Panc1 (cell line): ENCODE results near the gene RASA4B. TPM values are rescaled to one million over a fixed set of nuclear protein-coding genes. Genes with fewer than 3 reads are reported as not detected.

Experiments used
- ATAC-seq: fragments of 200-7000 bp; cut with Tn5 transposase; 2 replicates; pipeline ENCODE4 v1.9.1; 2020; ENCODE audit warnings: mild to moderate bottlenecking, moderate library complexity
- BruUV-seq: library from RNA; stranded (reverse); fragments of 400-500 nt; replicated peaks from 2 replicates; lab custom pipeline; 2021; lab: Mats Ljungman, UMichigan
- CTCF ChIA-PET: fragments of 300-600 bp; sonication (Branson Sonifier 250); formaldehyde crosslinking; loops from one replicate; lab custom pipeline; 2022; ENCODE audit warnings: antibody characterized with exemption; lab: Charles Lee
- POLR2A ChIA-PET: fragments of 300-600 bp; sonication (Branson Sonifier 250); formaldehyde crosslinking; loops from one replicate; lab custom pipeline; 2022; ENCODE audit warnings: antibody characterized with exemption; lab: Charles Lee
- DNase-seq: peaks from one replicate; pipeline ENCODE4 v3.0.0-alpha.2; 2010; ENCODE audit warnings: low read depth, low spot score
- H3K27ac ChIP-seq: 2 replicates; pipeline ENCODE4 v1.5.1; 2011; ENCODE audit warnings: mild to moderate bottlenecking, low read length, inconsistent platforms
- H3K27me3 ChIP-seq: fragments of 200-500 bp; sonication (Bioruptor generic); 2 replicates; pipeline ENCODE4 v1.6.0; 2014; ENCODE audit warnings: low read length, inconsistent platforms; ENCODE audit not compliant: control insufficient read depth, insufficient read depth
- H3K36me3 ChIP-seq: fragments of 200-500 bp; sonication (Bioruptor generic); 2 replicates; pipeline ENCODE4 v1.5.1; 2014; ENCODE audit warnings: inconsistent platforms, mild to moderate bottlenecking, low read length, moderate library complexity; ENCODE audit not compliant: control insufficient read depth, insufficient read depth
- H3K4me1 ChIP-seq: 2 replicates; pipeline ENCODE4 v1.5.1; 2011; ENCODE audit warnings: inconsistent platforms, mild to moderate bottlenecking, low read length, moderate library complexity; ENCODE audit not compliant: control insufficient read depth, insufficient read depth
- H3K4me3 ChIP-seq, 2 experiments: 2 replicates each; pipeline ENCODE4 v1.5.1; 2011 to 2012; ENCODE audit warnings: low read depth in 2 of 2, low read length in 2 of 2, mild to moderate bottlenecking in 2 of 2, inconsistent platforms in 1 of 2, moderate library complexity in 1 of 2
- H3K9me3 ChIP-seq: fragments of 200-500 bp; sonication (Bioruptor generic); 2 replicates; pipeline ENCODE4 v1.5.1; 2014; ENCODE audit warnings: low read depth, mild to moderate bottlenecking, inconsistent platforms, low read length, moderate library complexity; ENCODE audit not compliant: control insufficient read depth, insufficient read depth
- POLR2AphosphoS5 ChIP-seq: IDR thresholded peaks from 2 replicates; pipeline ENCODE4 v1.6.1; 2012; ENCODE audit warnings: mild to moderate bottlenecking, low read depth, low read length, moderate library complexity
- SIN3A ChIP-seq: IDR thresholded peaks from 2 replicates; pipeline ENCODE4 v1.6.1; 2012; ENCODE audit warnings: low read depth, mild to moderate bottlenecking, low read length, moderate library complexity, borderline replicate concordance; ENCODE audit not compliant: insufficient read depth
- TCF7L2 ChIP-seq: IDR thresholded peaks from 2 replicates; pipeline ENCODE4 v1.6.1; 2011; ENCODE audit warnings: mild to moderate bottlenecking, low read depth, low read length, inconsistent platforms
- in situ Hi-C: cut with HindIII; loops from 2 replicates; pipeline ENCODE4 v1.10.0; 2016; ENCODE audit warnings: low sequenced_read_pairs, low pct_unique_long_range_greater_than_20kb
- intact Hi-C: fragments of 100-400 bp; cut with micrococcal nuclease; formaldehyde crosslinking; loops from one replicate; pipeline ENCODE4 v1.10.0; 2022; ENCODE audit not compliant: unreplicated experiment
- total RNA-seq: library from RNA; stranded (reverse); gene quantifications from one replicate; pipeline ENCODE4 v1.2.1, GENCODE V29; 2021; ENCODE audit not compliant: unreplicated experiment
- TF ChIP-seq, protein P1 (sequence below), 2 experiments: IDR thresholded peaks; 2 replicates each; pipeline ENCODE4 v1.6.1; 2011 to 2012; ENCODE audit warnings: low read depth in 2 of 2, control low read depth in 1 of 2, low read length in 1 of 2, mild to moderate bottlenecking in 1 of 2, moderate library complexity in 1 of 2; ENCODE audit not compliant: insufficient read depth in 1 of 2
- TF ChIP-seq, protein P2 (sequence below): fragments of 450-650 bp; IDR thresholded peaks from 2 replicates; pipeline ENCODE4 v1.5.1; 2017; ENCODE audit warnings: mild to moderate bottlenecking

RASA4B gene
- total RNA-seq, 1 experiment from 2014 or later = 1.2 TPM

DNA sequence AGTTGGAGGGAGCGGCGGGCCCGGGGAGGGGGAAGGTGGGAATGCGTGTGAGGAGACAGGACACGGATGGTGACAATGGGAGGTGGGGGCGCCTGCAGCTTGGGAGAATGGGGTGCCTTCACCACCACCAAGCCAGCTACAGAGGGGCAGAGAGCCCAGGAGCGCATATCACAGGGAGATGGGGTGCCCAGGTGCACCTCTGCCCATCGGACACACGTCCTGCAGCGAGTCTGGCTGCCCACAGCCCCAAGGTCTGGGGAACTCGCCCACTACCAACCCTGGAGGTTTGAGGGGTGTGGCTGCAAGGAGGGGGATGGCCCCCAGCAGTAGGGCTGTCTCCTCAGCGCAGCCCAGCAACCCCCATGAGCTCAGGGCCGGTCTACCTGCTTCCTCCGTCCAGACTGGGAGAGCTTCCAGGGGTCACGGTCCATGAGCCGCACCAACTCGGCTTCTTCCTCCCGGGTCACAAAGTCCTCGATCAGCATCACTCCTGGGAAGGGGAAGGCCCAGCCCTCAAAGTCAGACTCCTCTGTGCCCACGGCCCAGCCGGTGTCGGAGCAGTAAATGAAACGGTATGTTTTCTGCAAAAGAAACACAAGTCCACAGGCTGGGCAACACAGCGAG lies 58.2 kb downstream of the RASA4B start:
- ATAC-seq = no peak
- intact Hi-C loops = no loop called here
- H3K4me1 ChIP-seq = peaks cover 7% of the 10 kb centered on the region; the same call in 1 of the 2 replicates
- no peak for DNase-seq
- H3K27me3 ChIP-seq = no peaks in the 10 kb centered on the region
- H3K36me3 ChIP-seq = peaks cover 2% of the 10 kb centered on the region; the same call in 1 of the 2 replicates
- in situ Hi-C loops = no loop called here
- CTCF ChIA-PET = no interaction called here
- POLR2A ChIA-PET = no interaction called here
- no peak overlapping the region for H3K27ac ChIP-seq
- TF ChIP-seq, protein P1, sequence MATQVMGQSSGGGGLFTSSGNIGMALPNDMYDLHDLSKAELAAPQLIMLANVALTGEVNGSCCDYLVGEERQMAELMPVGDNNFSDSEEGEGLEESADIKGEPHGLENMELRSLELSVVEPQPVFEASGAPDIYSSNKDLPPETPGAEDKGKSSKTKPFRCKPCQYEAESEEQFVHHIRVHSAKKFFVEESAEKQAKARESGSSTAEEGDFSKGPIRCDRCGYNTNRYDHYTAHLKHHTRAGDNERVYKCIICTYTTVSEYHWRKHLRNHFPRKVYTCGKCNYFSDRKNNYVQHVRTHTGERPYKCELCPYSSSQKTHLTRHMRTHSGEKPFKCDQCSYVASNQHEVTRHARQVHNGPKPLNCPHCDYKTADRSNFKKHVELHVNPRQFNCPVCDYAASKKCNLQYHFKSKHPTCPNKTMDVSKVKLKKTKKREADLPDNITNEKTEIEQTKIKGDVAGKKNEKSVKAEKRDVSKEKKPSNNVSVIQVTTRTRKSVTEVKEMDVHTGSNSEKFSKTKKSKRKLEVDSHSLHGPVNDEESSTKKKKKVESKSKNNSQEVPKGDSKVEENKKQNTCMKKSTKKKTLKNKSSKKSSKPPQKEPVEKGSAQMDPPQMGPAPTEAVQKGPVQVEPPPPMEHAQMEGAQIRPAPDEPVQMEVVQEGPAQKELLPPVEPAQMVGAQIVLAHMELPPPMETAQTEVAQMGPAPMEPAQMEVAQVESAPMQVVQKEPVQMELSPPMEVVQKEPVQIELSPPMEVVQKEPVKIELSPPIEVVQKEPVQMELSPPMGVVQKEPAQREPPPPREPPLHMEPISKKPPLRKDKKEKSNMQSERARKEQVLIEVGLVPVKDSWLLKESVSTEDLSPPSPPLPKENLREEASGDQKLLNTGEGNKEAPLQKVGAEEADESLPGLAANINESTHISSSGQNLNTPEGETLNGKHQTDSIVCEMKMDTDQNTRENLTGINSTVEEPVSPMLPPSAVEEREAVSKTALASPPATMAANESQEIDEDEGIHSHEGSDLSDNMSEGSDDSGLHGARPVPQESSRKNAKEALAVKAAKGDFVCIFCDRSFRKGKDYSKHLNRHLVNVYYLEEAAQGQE (IDR thresholded peaks at IDR 0.05; ENCODE audit: insufficient read depth in 1 of 2, low read depth in 2 of 2, low read length in 1 of 2) = no peak
- no peak for TF ChIP-seq SIN3A
- BruUV-seq = no TSS peak
- no peaks in the 10 kb centered on the region for H3K9me3 ChIP-seq
- no peak overlapping the region for H3K4me3 ChIP-seq

DNA sequence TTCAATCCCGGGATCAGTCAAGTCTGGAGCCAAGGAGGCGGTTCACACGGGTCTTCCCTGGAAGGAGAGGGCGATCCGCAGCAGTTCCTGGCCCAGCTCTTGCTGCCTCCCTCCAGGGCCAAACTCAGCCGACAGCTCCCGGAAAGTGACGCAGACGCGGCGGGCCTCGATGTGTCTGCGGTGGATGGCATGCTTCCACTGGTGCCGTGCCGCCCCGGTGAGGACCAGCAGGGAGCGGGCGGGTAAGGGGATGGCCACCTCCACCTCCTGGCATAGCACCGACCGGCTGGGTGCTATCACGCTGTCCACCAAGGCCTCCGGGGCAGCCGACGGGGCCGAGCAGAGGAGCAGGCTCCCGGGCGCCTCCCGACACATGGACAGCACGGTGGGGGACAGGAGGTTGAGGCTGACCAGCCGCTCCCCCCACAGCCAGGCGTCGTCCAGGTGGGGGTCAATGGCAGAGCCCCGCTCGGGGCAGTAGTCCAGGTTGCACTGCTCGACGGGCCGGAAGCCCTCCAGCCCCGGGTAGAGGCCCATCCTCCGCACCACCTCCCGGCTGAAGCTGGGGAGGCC lies 60.1 kb downstream of the RASA4B start:
- no peak overlapping the region for H3K27ac ChIP-seq
- H3K4me1 ChIP-seq = 0 out of 2 replicates have a peak, but pooled peaks cover 5% of the 10 kb centered on the region
- TF ChIP-seq, protein P1 (IDR thresholded peaks at IDR 0.05; ENCODE audit: insufficient read depth in 1 of 2, low read depth in 2 of 2, low read length in 1 of 2) = no peak
- TF ChIP-seq SIN3A = no peak
- TF ChIP-seq, protein P2, sequence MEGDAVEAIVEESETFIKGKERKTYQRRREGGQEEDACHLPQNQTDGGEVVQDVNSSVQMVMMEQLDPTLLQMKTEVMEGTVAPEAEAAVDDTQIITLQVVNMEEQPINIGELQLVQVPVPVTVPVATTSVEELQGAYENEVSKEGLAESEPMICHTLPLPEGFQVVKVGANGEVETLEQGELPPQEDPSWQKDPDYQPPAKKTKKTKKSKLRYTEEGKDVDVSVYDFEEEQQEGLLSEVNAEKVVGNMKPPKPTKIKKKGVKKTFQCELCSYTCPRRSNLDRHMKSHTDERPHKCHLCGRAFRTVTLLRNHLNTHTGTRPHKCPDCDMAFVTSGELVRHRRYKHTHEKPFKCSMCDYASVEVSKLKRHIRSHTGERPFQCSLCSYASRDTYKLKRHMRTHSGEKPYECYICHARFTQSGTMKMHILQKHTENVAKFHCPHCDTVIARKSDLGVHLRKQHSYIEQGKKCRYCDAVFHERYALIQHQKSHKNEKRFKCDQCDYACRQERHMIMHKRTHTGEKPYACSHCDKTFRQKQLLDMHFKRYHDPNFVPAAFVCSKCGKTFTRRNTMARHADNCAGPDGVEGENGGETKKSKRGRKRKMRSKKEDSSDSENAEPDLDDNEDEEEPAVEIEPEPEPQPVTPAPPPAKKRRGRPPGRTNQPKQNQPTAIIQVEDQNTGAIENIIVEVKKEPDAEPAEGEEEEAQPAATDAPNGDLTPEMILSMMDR = no peak
- no peak for TF ChIP-seq TCF7L2
- no peak for TF ChIP-seq POLR2AphosphoS5
- ATAC-seq (no peak), DNase-seq (no peak)
- intact Hi-C loops (no loop called here), in situ Hi-C loops (no loop called here)
- H3K4me3 ChIP-seq = no peak overlapping the region
- H3K9me3 ChIP-seq = no peaks in the 10 kb centered on the region
- BruUV-seq = no TSS peak
- ChIA-PET POLR2A (no interaction called here), CTCF (interaction anchor here (0.7 kb wide), 1 partner anchor 20 kb away, joined by 5 read pairs; no protein-coding TSS in a partner anchor)
- no peaks in the 10 kb centered on the region for H3K27me3 ChIP-seq
- no peaks in the 10 kb centered on the region for H3K36me3 ChIP-seq
